22Rv1 (cell line): ENCODE data around the gene NRXN3.

ENCODE experiments used
- H3K27ac ChIP-seq: fragments of 450-650 bp; 2 replicates; pipeline ENCODE4 v1.5.1; 2017
- CTCF ChIP-seq: fragments of 450-650 bp; IDR thresholded peaks from 2 replicates; pipeline ENCODE4 v1.5.1; 2017; ENCODE audit warnings: mild to moderate bottlenecking
- ZFX ChIP-seq: fragments of 450-650 bp; IDR thresholded peaks from 2 replicates; pipeline ENCODE4 v1.6.1; 2017; ENCODE audit warnings: antibody characterized with exemption, borderline replicate concordance

The NRXN3 gene

GRCh38 chr14:79405512-79405910 is 1235.3 kb downstream of the NRXN3 start:
- TF ChIP-seq ZFX (no peak), CTCF (no peak)
- H3K27ac ChIP-seq = no peak overlapping the region

GRCh38 chr14:79407572-79407971 is 1237.4 kb downstream of the NRXN3 start:
- H3K27ac ChIP-seq = no peak overlapping the region
- TF ChIP-seq CTCF = no peak
- TF ChIP-seq ZFX = no peak

- no peak overlapping the region for H3K27ac ChIP-seq
- TF ChIP-seq ZFX (no peak), CTCF (no peak)
These were observed 1238.5 kb downstream of the NRXN3 start for GRCh38 chr14:79408696-79409095.

- peak overlapping the region; percentile 84 for H3K27ac ChIP-seq
- TF ChIP-seq ZFX = no peak
- no peak for TF ChIP-seq CTCF
These were observed 1241.4 kb downstream of the NRXN3 start for GRCh38 chr14:79411403-79412174.

- H3K27ac ChIP-seq = peak overlapping the region; percentile 84
- no peak for TF ChIP-seq ZFX
- TF ChIP-seq CTCF = no peak
These were observed 1242.6 kb downstream of the NRXN3 start for GRCh38 chr14:79412822-79413221.

- TF ChIP-seq ZFX (no peak), CTCF (no peak)
- peak overlapping the region; percentile 84 for H3K27ac ChIP-seq
These were observed 1243.7 kb downstream of the NRXN3 start for GRCh38 chr14:79413734-79414428.

- TF ChIP-seq ZFX (no peak), CTCF (no peak)
These were observed 1245.6 kb downstream of the NRXN3 start for GRCh38 chr14:79415726-79416125.

More at GRCh38 chr14:79415726-79416125, 1245.6 kb downstream of the NRXN3 start:
- no peak overlapping the region for H3K27ac ChIP-seq
